HS-27A (cell line): ENCODE measurements around the gene PDE4D.

Experiments
- DNase-seq: peaks from one replicate; pipeline ENCODE4 v3.0.0-alpha.2; 2012; ENCODE audit warnings: low read depth, missing footprints

PDE4D gene

DNA sequence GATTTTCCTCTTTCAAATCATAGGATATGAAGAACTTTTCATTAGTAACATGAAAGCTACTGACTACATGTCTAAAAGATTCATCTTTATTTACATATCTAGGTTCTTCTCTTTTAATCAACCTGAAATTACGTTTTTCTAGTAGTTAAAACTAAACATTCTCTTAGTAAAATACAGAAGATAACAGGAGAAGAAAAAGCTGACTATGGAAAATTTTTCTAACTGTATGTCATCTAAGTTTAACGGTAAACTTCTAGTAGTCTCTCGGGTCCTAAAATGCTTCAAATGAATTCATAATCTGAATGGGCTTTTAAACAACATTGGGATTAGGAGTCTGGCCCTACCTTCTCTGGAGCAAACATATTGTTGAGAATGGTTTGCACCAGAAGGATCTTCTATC, 151.9 kb downstream of the PDE4D start:
- DNase-seq = no peak

GRCh38 chr5:59738024-59738423, 155.5 kb downstream of the PDE4D start:
- DNase-seq = no peak

- DNase-seq = no peak
Observed at GRCh38 chr5:59732806-59733205, 160.7 kb downstream of the PDE4D start.

GRCh38 chr5:59732301-59732700, 161.2 kb downstream of the PDE4D start:
- no peak for DNase-seq

DNA sequence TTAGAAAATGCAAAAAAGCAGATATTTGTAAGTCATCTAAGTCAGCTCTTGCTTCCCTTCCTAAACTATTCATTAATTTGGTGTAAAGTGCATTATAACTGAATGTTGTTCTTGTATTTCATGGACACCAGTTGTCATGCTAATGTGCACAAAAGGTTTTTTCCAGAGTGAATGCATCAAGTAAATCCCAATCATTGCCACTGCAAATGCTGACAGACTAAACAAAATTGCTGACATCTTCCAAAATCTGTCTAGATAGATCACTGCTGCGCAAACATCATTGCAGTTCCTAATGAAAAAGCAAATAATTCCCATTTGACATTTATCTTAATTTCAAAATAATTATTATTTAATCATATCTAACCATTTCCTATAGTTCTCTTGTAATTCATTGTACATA, 161.7 kb downstream of the PDE4D start:
- DNase-seq = no peak

- no peak for DNase-seq
Observed at GRCh38 chr5:59729820-59730219, 163.7 kb downstream of the PDE4D start.

DNA sequence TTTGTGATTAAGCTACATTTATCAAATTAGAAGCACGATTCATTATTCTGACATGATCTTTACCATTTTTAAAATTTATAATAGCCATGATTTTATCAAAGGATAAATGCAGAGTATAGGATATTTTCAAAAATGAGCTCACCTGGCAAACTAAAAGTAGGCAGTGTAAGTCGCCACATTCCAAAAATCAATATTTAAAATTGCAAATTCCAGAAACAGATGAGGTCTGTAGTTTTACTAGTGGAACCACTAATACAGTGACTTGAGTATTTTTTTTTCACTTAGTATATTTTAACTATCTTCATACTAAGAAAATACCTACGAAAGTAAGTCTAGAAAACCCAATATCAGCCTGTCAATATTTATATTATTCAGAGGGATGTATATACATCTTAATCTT, 164.2 kb downstream of the PDE4D start:
- DNase-seq = no peak

DNA sequence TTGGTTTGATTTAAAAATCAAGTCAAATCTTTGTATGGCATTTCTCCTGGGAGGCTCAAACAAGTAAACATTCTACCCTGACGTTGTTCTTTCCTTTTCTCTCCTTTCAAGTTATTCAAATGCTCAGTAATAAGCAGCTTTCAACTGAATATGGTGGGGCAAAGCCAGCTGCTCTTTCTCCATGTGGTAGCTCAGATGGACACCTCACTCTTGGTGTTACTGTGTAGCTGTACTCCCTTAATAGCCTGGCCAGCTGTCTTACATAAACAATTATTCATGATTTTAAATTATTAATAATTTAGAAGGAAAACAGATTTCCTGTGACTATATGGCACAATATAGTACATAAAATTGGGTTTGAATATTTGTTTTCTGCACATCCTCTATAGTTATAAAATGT, 165.2 kb downstream of the PDE4D start:
- DNase-seq = no peak

GRCh38 chr5:59727186-59727585, 166.3 kb downstream of the PDE4D start:
- no peak for DNase-seq

DNA sequence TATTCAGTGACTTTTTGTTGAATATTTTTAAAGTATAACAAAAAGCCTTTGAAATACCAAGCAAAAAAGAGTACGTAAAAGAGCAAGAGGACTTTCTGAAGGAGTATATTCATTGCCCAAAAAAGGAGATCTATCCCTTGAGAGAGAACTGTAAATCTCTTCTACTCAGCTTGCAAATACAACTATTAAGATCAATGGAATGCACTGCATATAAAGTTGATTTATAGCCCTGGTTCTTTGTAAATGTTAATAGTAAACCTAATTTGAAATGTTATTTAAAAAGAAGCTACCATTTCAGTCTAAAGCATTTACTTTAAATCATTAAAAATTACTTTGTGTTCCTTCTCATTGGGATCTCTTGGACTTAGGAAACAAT, 168.1 kb downstream of the PDE4D start:
- DNase-seq = no peak

- DNase-seq = no peak
Observed at GRCh38 chr5:59724482-59725391, 168.8 kb downstream of the PDE4D start.

DNA sequence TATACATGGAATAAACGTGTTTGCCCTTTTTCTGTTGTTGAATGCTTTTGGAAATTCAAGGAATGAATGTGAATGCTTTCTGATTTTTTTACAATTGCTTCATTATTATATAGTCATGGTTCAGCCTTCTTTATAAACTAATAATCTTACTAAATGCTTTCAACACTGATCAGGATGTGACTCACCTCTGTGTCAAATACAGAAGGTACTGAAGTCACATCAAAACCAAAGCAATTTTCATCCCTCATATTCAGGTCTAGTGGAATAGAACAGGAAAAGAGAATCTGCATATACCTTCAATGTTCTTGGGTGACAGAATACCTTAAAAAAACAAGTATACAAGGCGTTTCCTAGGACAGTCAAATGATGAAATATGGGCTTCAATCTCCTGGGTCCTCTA, 170.7 kb downstream of the PDE4D start:
- DNase-seq = no peak

DNA sequence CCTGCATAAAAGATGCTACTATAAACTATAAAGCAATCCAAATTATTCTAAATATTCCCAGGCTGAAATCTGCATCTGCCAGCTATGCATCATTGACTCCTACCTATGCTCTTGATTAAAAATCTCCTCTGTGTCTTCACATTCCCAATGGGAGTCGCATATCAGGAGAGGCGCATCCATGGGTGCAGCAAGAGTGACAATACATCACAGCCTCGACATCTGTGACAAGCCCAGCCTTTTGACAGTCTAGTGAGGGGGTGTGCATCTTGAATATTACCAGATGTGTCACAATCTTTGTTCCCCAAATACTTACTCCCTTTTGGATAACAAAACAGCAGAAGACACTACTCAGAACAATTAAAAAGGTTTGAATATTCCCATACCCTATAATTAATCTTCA, 171.8 kb downstream of the PDE4D start:
- no peak for DNase-seq

- DNase-seq = no peak
Observed at GRCh38 chr5:59720063-59720462, 173.5 kb downstream of the PDE4D start.

DNA sequence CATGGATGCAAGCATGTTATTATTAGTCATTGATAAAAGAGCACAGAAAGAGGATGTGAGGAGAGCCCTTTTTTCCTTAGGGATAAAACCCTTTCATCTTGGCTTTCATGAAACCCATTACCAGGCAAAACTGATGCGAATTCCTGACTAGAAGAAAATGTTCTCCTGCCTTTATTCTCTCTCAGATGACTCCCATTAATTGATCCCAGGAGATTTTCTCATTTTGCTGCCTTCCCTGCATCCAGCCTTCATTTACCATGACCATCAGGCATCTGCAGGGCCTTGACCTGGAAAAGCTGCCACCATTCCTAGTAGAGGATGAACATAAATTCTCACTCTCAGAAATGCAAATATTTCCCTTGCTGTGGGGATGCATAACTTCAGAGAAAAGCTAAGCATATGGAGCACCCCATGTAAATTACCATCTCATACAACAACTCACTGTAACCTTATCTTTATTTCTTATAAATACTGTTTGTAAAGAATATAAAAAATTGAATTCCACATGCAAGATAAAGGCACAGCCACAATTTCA, 176.5 kb downstream of the PDE4D start:
- DNase-seq = no peak

GRCh38 chr5:59716029-59716428, 177.5 kb downstream of the PDE4D start:
- no peak for DNase-seq

- no peak for DNase-seq
Observed at GRCh38 chr5:59715228-59715627, 178.3 kb downstream of the PDE4D start.

GRCh38 chr5:59713498-59713844, 180.1 kb downstream of the PDE4D start:
- no peak for DNase-seq

GRCh38 chr5:59712836-59713497, 180.6 kb downstream of the PDE4D start:
- DNase-seq = no peak

- no peak for DNase-seq
Observed at GRCh38 chr5:59711310-59711709, 182.2 kb downstream of the PDE4D start.

DNA sequence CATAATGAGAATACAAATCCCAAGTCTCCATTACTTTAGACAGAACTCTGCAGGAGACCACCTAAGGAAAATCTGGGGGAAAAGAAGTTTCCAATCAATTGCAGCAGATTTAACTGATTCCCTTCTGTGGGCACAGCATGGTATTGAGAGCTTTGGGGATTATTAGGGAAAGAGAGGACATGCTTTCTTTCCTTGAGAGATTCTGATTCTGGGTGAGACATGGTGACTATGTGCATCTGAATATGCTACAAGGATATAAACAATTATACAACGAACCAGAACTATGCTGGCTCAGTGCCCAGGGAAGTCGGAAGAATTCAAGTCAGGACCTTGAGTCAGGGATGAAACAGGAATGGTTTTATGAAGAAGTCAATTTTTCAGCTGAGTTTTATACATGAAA, 183.7 kb downstream of the PDE4D start:
- DNase-seq = no peak

- no peak for DNase-seq
Observed at GRCh38 chr5:59709346-59709821, 184.1 kb downstream of the PDE4D start.

- no peak for DNase-seq
Observed at GRCh38 chr5:59704936-59705335, 188.6 kb downstream of the PDE4D start.
